Measurements from ENCODE around the gene CD300LF. TPM values are rescaled to one million over a fixed set of nuclear protein-coding genes. Genes with fewer than 3 reads are reported as not detected.

CD300LF gene
- total RNA-seq, 1 donor from 2014 or later, result not detected

DNA sequence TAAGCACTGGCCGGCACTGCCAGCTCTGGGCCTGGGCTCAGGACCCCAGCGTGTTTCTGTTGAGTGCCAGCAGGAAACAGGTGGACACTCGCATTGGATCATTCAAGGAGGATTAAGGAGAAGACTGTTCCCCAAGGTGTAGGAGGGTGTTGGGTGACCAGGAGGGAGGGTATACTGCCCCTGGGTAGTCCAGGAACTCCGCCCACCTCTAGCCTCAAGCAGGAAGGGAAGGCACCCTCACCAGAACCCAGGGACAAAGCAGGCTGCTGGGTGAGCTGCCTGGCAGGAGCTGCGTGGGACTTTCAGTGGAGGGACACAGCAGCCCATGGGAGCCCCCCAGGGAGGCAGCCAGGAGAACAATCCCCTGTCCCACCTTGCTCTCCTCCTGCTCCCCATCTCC lies 16.6 kb upstream of the CD300LF start:
- TF ChIP-seq, protein P1, sequence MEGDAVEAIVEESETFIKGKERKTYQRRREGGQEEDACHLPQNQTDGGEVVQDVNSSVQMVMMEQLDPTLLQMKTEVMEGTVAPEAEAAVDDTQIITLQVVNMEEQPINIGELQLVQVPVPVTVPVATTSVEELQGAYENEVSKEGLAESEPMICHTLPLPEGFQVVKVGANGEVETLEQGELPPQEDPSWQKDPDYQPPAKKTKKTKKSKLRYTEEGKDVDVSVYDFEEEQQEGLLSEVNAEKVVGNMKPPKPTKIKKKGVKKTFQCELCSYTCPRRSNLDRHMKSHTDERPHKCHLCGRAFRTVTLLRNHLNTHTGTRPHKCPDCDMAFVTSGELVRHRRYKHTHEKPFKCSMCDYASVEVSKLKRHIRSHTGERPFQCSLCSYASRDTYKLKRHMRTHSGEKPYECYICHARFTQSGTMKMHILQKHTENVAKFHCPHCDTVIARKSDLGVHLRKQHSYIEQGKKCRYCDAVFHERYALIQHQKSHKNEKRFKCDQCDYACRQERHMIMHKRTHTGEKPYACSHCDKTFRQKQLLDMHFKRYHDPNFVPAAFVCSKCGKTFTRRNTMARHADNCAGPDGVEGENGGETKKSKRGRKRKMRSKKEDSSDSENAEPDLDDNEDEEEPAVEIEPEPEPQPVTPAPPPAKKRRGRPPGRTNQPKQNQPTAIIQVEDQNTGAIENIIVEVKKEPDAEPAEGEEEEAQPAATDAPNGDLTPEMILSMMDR (IDR thresholded peaks at IDR 0.05; ENCODE audit: unreplicated experiment), result no peak
- DNase-seq (ENCODE audit: low spot score, unreplicated experiment), result no peak
- H3K36me3 Mint-ChIP-seq (ENCODE audit: insufficient read depth), result no peaks in the 10 kb centered on the region
- peaks cover 3% of the 10 kb centered on the region for H3K27me3 Mint-ChIP-seq
- H3K4me1 Mint-ChIP-seq (ENCODE audit: low read depth), result no peaks in the 10 kb centered on the region
- H3K4me3 Mint-ChIP-seq (ENCODE audit: low read depth), result no peak overlapping the region
- H3K9me3 Mint-ChIP-seq (ENCODE audit: low read depth), result no peaks in the 10 kb centered on the region
- no peak overlapping the region for H3K27ac Mint-ChIP-seq

GRCh38 chr17:74728702-74729075 lies 16.0 kb upstream of the CD300LF start:
- Mint-ChIP-seq H3K27ac (no peak overlapping the region), H3K4me3 (ENCODE audit: low read depth) (no peak overlapping the region), H3K27me3 (peaks cover 3% of the 10 kb centered on the region), H3K4me1 (ENCODE audit: low read depth) (no peaks in the 10 kb centered on the region), H3K9me3 (ENCODE audit: low read depth) (no peaks in the 10 kb centered on the region), H3K36me3 (ENCODE audit: insufficient read depth) (no peaks in the 10 kb centered on the region)
- DNase-seq (ENCODE audit: low spot score, unreplicated experiment), result no peak
- TF ChIP-seq, protein P1 (IDR thresholded peaks at IDR 0.05; ENCODE audit: unreplicated experiment), result no peak

DNA sequence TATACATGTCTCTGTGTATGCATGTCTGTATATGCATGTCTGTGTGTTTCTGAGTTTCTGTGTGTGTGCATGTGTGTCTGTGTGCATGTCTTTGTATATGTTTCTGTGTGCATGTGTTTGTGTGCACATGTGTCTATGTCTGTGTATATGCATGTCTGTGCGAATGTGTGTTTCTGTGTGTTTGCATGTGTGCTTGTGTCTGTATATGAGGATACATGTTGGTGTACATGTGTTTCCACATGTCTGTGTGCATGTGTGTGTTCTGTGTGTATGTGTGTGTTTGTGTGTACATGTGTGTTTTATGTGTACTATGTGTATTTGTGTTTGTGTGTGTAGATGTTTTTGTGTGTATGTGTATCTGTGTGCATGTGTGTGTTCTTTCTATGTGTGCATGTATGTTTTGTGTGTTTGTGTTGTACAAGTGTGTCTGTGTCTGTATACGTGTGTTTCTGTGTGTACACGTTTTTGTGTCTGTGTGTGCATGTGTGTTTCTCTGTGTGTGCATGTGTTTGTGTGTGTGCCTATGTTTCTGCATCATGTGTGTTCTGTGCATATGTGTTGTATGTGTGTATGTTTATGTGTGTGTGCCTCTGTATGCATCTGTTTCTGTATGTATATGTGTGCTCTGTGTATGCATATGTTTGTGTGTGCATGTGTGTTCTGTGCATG lies 15.4 kb upstream of the CD300LF start:
- Mint-ChIP-seq H3K9me3 (ENCODE audit: low read depth) (no peaks in the 10 kb centered on the region), H3K36me3 (ENCODE audit: insufficient read depth) (no peaks in the 10 kb centered on the region), H3K27me3 (peaks cover 3% of the 10 kb centered on the region), H3K4me1 (ENCODE audit: low read depth) (no peaks in the 10 kb centered on the region), H3K27ac (no peak overlapping the region), H3K4me3 (ENCODE audit: low read depth) (no peak overlapping the region)
- DNase-seq (ENCODE audit: low spot score, unreplicated experiment), result no peak
- TF ChIP-seq, protein P1 (IDR thresholded peaks at IDR 0.05; ENCODE audit: unreplicated experiment), result no peak

DNA sequence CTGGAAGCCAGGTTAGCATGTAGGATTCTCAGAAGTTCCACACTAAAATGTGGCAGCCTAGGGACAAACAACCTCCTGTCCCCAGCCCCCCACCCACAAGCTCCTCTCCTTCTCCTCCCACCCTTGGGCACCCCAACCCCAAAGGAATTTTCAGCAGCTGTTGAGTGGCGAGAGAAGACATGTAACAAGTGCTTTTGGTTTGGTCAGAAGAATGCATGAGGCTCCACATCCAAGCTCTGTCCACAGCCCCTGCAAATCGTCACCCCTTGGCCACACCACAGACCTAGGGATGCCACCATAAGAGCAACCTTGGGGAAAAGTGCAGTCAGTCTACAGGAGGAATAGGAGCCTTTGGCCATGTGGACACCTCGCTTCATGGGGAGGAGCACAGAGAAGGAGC lies 12.4 kb upstream of the CD300LF start:
- Mint-ChIP-seq H3K4me3 (ENCODE audit: low read depth) (no peak overlapping the region), H3K4me1 (ENCODE audit: low read depth) (peaks cover 3% of the 10 kb centered on the region), H3K9me3 (ENCODE audit: low read depth) (no peaks in the 10 kb centered on the region), H3K27ac (no peak overlapping the region), H3K36me3 (ENCODE audit: insufficient read depth) (no peaks in the 10 kb centered on the region), H3K27me3 (peaks cover 8% of the 10 kb centered on the region)
- DNase-seq (ENCODE audit: low spot score, unreplicated experiment), result no peak
- TF ChIP-seq, protein P1 (IDR thresholded peaks at IDR 0.05; ENCODE audit: unreplicated experiment), result no peak

- H3K36me3 Mint-ChIP-seq (ENCODE audit: insufficient read depth), result no peaks in the 10 kb centered on the region
- TF ChIP-seq, protein P1 (IDR thresholded peaks at IDR 0.05; ENCODE audit: unreplicated experiment), result no peak
- peaks cover 9% of the 10 kb centered on the region for H3K27me3 Mint-ChIP-seq
- H3K27ac Mint-ChIP-seq, result no peak overlapping the region
- no peaks in the 10 kb centered on the region for H3K9me3 Mint-ChIP-seq (ENCODE audit: low read depth)
- no peak for DNase-seq (ENCODE audit: low spot score, unreplicated experiment)
- peaks cover 4% of the 10 kb centered on the region for H3K4me1 Mint-ChIP-seq (ENCODE audit: low read depth)
- H3K4me3 Mint-ChIP-seq (ENCODE audit: low read depth), result no peak overlapping the region
Observed at GRCh38 chr17:74723891-74724290, 11.2 kb upstream of the CD300LF start.
